IMR-90 (cell line): ENCODE results near the gene REC114. TPM values are rescaled to one million over a fixed set of nuclear protein-coding genes. Genes with fewer than 3 reads are reported as not detected.

Experiments used
- ATAC-seq: fragments of 200-7000 bp; cut with Tn5 transposase; 2 replicates; pipeline ENCODE4 v1.9.1; 2020; ENCODE audit warnings: low read depth, mild to moderate bottlenecking, moderate library complexity
- BruUV-seq: library from RNA; stranded (reverse); fragments of 400-500 nt; replicated peaks from 2 replicates; lab custom pipeline; 2021; lab: Mats Ljungman, UMichigan
- CTCF ChIA-PET: fragments of 300-600 bp; formaldehyde crosslinking; extraction: SDS; loops from one replicate; lab custom pipeline; 2021; ENCODE audit warnings: antibody characterized with exemption; lab: Yijun Ruan, JAX
- POLR2A ChIA-PET: fragments of 300-600 bp; sonication (Branson Sonifier 250); formaldehyde crosslinking; loops from one replicate; lab custom pipeline; 2022; ENCODE audit warnings: antibody characterized with exemption; ENCODE audit not compliant: unreplicated experiment; lab: Charles Lee
- DNase-seq: peaks from one replicate; pipeline ENCODE4 v3.0.0; 2013
- H2AFZ ChIP-seq: replicated peaks from 2 replicates; pipeline ENCODE3; 2013; ENCODE audit warnings: low read length, mild to moderate bottlenecking; ENCODE audit not compliant: poor library complexity
- H2AK5ac ChIP-seq: 2 replicates; pipeline ENCODE4 v1.6.1; 2013; ENCODE audit warnings: low read depth, low read length, inconsistent platforms
- H2AK9ac ChIP-seq: replicated peaks from 2 replicates; pipeline ENCODE3; 2013; ENCODE audit warnings: mild to moderate bottlenecking, low read depth, low read length, moderate library complexity; ENCODE audit not compliant: poor library complexity
- H2BK120ac ChIP-seq: 2 replicates; pipeline ENCODE4 v1.6.1; 2013; ENCODE audit warnings: low read depth, low read length, inconsistent platforms
- H2BK15ac ChIP-seq: 3 replicates; pipeline ENCODE4 v1.6.1; 2013; ENCODE audit warnings: low read depth, low read length, inconsistent platforms
- H2BK20ac ChIP-seq: 2 replicates; pipeline ENCODE4 v1.6.1; 2013; ENCODE audit warnings: low read depth, mild to moderate bottlenecking, inconsistent platforms, low read length, moderate library complexity
- H2BK5ac ChIP-seq: 2 replicates; pipeline ENCODE4 v1.6.1; 2013; ENCODE audit warnings: mild to moderate bottlenecking, low read depth, low read length, inconsistent platforms; ENCODE audit not compliant: poor library complexity, severe bottlenecking
- H3K14ac ChIP-seq: replicated peaks from 2 replicates; pipeline ENCODE4 v1.6.1; 2013; ENCODE audit warnings: low read depth, low read length, inconsistent platforms
- H3K18ac ChIP-seq: 2 replicates; pipeline ENCODE4 v1.6.1; 2013; ENCODE audit warnings: low read depth, low read length, control low read depth
- H3K23ac ChIP-seq: 2 replicates; pipeline ENCODE4 v1.6.1; 2013; ENCODE audit warnings: low read depth, low read length, inconsistent platforms
- H3K27ac ChIP-seq: 2 replicates; pipeline ENCODE4 v1.5.1; 2013; ENCODE audit warnings: mild to moderate bottlenecking, control low read depth, low read length; ENCODE audit not compliant: insufficient read depth
- H3K27me3 ChIP-seq: 2 replicates; pipeline ENCODE4 v1.6.1; 2013; ENCODE audit warnings: low read length; ENCODE audit not compliant: control insufficient read depth, insufficient read depth
- H3K36me3 ChIP-seq: 2 replicates; pipeline ENCODE4 v1.6.1; 2013; ENCODE audit warnings: low read length, mixed read lengths; ENCODE audit not compliant: control insufficient read depth, insufficient read depth
- H3K4ac ChIP-seq: 2 replicates; pipeline ENCODE4 v1.6.1; 2013; ENCODE audit warnings: low read depth, low read length, inconsistent platforms
- H3K4me1 ChIP-seq: 2 replicates; pipeline ENCODE4 v1.6.1; 2013; ENCODE audit warnings: low read length, mixed read lengths; ENCODE audit not compliant: control insufficient read depth, insufficient read depth
- H3K4me2 ChIP-seq: 2 replicates; pipeline ENCODE4 v1.6.1; 2013; ENCODE audit warnings: low read depth, mild to moderate bottlenecking, control low read depth, low read length, moderate library complexity
- H3K4me3 ChIP-seq: 2 replicates; pipeline ENCODE4 v1.5.1; 2013; ENCODE audit warnings: low read depth, mild to moderate bottlenecking, control low read depth, low read length, moderate library complexity; ENCODE audit not compliant: insufficient read depth
- H3K56ac ChIP-seq: 2 replicates; pipeline ENCODE4 v1.6.1; 2013; ENCODE audit warnings: low read length, inconsistent platforms; ENCODE audit not compliant: insufficient read depth; ENCODE audit errors: extremely low read depth
- H3K79me1 ChIP-seq, 2 experiments: 2 replicates each; pipeline ENCODE4 v1.6.1; 2013; ENCODE audit warnings: low read length in 2 of 2, inconsistent platforms in 1 of 2, low read depth in 1 of 2
- H3K9ac ChIP-seq: 2 replicates; pipeline ENCODE4 v1.6.1; 2013; ENCODE audit warnings: low read depth, low read length, control low read depth
- H3K9me1 ChIP-seq: 2 replicates; pipeline ENCODE4 v1.6.1; 2013; ENCODE audit warnings: low read length, inconsistent platforms; ENCODE audit not compliant: insufficient read depth
- H3K9me3 ChIP-seq: 2 replicates; pipeline ENCODE4 v1.6.1; 2013; ENCODE audit warnings: low read length; ENCODE audit not compliant: control insufficient read depth, insufficient read depth
- H4K20me1 ChIP-seq: 2 replicates; pipeline ENCODE4 v1.6.1; 2013; ENCODE audit warnings: low read length, inconsistent platforms; ENCODE audit not compliant: insufficient read depth
- H4K5ac ChIP-seq: 2 replicates; pipeline ENCODE4 v1.6.1; 2013; ENCODE audit warnings: mild to moderate bottlenecking, low read depth, low read length, control low read depth
- H4K8ac ChIP-seq, 2 experiments: 2 replicates each; pipeline ENCODE4 v1.6.1; 2013; ENCODE audit warnings: low read depth in 2 of 2, low read length in 2 of 2, control low read depth in 1 of 2, inconsistent platforms in 1 of 2
- H4K91ac ChIP-seq: 2 replicates; pipeline ENCODE4 v1.6.1; 2013; ENCODE audit warnings: low read depth, low read length, inconsistent platforms; ENCODE audit not compliant: insufficient read depth
- CEBPB ChIP-seq: IDR thresholded peaks from 2 replicates; pipeline ENCODE4 v1.6.1; 2012; ENCODE audit warnings: low read depth, low read length, improper control_type of control experiment
- CHD1 ChIP-seq: IDR thresholded peaks from 2 replicates; pipeline ENCODE4 v1.6.1; 2012; ENCODE audit warnings: low read depth, low read length, improper control_type of control experiment
- ELK1 ChIP-seq: fragments of 150-350 bp; IDR thresholded peaks from 2 replicates; pipeline ENCODE4 v1.6.1; 2016; ENCODE audit warnings: low read depth, mild to moderate bottlenecking, low read length, moderate library complexity, borderline replicate concordance
- FOS ChIP-seq: fragments of 150-350 bp; IDR thresholded peaks from 2 replicates; pipeline ENCODE4 v1.6.1; 2016; ENCODE audit warnings: low read depth, low read length
- MAFK ChIP-seq: IDR thresholded peaks from 2 replicates; pipeline ENCODE4 v1.6.1; 2012; ENCODE audit warnings: low read depth, low read length, improper control_type of control experiment
- MAZ ChIP-seq: IDR thresholded peaks from 2 replicates; pipeline ENCODE4 v1.6.1; 2012; ENCODE audit warnings: low read depth, mild to moderate bottlenecking, low read length, improper control_type of control experiment, moderate library complexity, borderline replicate concordance
- MXI1 ChIP-seq: IDR thresholded peaks from 2 replicates; pipeline ENCODE4 v1.6.1; 2012; ENCODE audit warnings: low read depth, mild to moderate bottlenecking, low read length, moderate library complexity, borderline replicate concordance
- NFE2L2 ChIP-seq: fragments of 150-350 bp; IDR thresholded peaks from 2 replicates; pipeline ENCODE4 v1.6.1; 2016; ENCODE audit warnings: low read depth, mild to moderate bottlenecking, low read length
- RAD21 ChIP-seq: IDR thresholded peaks from 2 replicates; pipeline ENCODE4 v1.6.1; 2012; ENCODE audit warnings: low read length, improper control_type of control experiment
- RFX5 ChIP-seq: IDR thresholded peaks from 2 replicates; pipeline ENCODE4 v1.8.0; 2012; ENCODE audit warnings: low read depth, mild to moderate bottlenecking, low read length, moderate library complexity
- SMC3 ChIP-seq: fragments of 150-350 bp; IDR thresholded peaks from 2 replicates; pipeline ENCODE4 v1.6.1; 2016; ENCODE audit warnings: low read depth, mild to moderate bottlenecking, antibody characterized with exemption, low read length, moderate library complexity
- USF2 ChIP-seq: fragments of 150-350 bp; IDR thresholded peaks from 2 replicates; pipeline ENCODE4 v1.6.1; 2017; ENCODE audit warnings: mild to moderate bottlenecking, antibody characterized with exemption, low read length, low read depth
- WGBS, 2 experiments: methylation state at CpG; one replicate each; pipeline versions ENCODE4 v1.1.5 to v1.1.7; 2013; ENCODE audit warnings: missing lambda C conversion rate in 2 of 2; ENCODE audit not compliant: insufficient read length in 1 of 2; ENCODE audit errors: extremely low coverage in 2 of 2; 5-methylcytosine and 5-hydroxymethylcytosine counted together
- dilution Hi-C: fragments of 300-500 bp; cut with HindIII; formaldehyde crosslinking; loops from one replicate; pipeline ENCODE4 v1.14.3; 2018; ENCODE audit warnings: low sequenced_read_pairs; ENCODE audit not compliant: unreplicated experiment
- in situ Hi-C: fragments of 300-500 bp; cut with MboI; formaldehyde crosslinking; loops from 3 replicates; pipeline ENCODE4 v1.14.3; 2019; ENCODE audit warnings: low sequenced_read_pairs, inconsistent platforms, mixed read lengths
- intact Hi-C: fragments of 100-400 bp; cut with micrococcal nuclease; formaldehyde crosslinking; loops from 2 replicates; pipeline ENCODE4 v1.10.0; 2022
- polyA plus RNA-seq, 3 experiments: library from polyadenylated mRNA; depleted of rRNA; stranded (reverse); fragments of >200 nt; gene quantifications; 2 replicates each; pipeline ENCODE4 v1.2.3, GENCODE V29; 2012; ENCODE audit warnings: low replicate concordance in 1 of 3
- total RNA-seq: library from RNA; depleted of rRNA; stranded (reverse); fragments of >200 nt; gene quantifications from 2 replicates; pipeline ENCODE4 v1.2.3, GENCODE V29; 2012
- TF ChIP-seq, protein P1 (sequence below): conservative IDR thresholded peaks from 2 replicates; pipeline ENCODE4 v1.5.1; 2012; ENCODE audit warnings: mild to moderate bottlenecking, low read depth, low read length, improper control_type of control experiment

Gene REC114
- total and polyA plus RNA-seq, 2 of the 4 experiments (the other 2 are of a cell fraction), result not detected

DNA sequence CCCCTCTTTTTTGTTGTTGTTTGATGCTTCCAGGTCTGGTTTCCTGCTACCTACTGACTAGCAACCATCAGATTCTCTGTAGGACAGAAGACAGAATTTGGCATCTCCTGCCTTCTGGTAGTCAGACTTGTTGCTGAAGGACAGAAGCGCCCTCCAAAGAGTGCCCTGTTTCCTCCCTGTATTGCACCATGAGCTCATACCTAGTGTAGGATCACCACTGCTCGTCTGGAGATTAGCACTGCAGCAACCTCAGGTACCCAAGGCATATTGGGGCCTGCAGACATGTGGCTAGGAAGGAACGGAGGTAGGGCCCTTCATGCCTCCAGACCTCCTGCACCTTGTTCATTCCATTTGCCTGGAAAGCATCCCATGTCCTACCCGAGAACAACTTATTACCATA is 112.1 kb downstream of the REC114 start:
- Histone ChIP-seq H3K9ac (no peak overlapping the region), H4K91ac (no peak overlapping the region), H3K18ac (no peak overlapping the region), H2AK9ac (no peak overlapping the region), H2BK120ac (no peak overlapping the region), H2BK5ac (no peak overlapping the region), H3K27me3 (no peaks in the 10 kb centered on the region), H3K79me1 (no peaks in the 10 kb centered on the region; a peak in 1 of 4 replicates), H3K9me1 (no peaks in the 10 kb centered on the region; the same call in 1 of the 2 replicates), H4K20me1 (no peaks in the 10 kb centered on the region; the same call in 1 of the 2 replicates), H2AFZ (no peak overlapping the region), H3K4me1 (no peaks in the 10 kb centered on the region; the same call in 1 of the 2 replicates), H3K56ac (no peak overlapping the region), H4K5ac (no peak overlapping the region), H4K8ac (no peak overlapping the region), H2BK20ac (no peak overlapping the region), H3K4me2 (no peak overlapping the region), H3K14ac (no peak overlapping the region), H2AK5ac (no peak overlapping the region), H2BK15ac (no peak overlapping the region), H3K23ac (no peak overlapping the region), H3K9me3 (no peaks in the 10 kb centered on the region), H3K4ac (no peak overlapping the region), H3K36me3 (peaks cover 15% of the 10 kb centered on the region), H3K27ac (no peak overlapping the region), H3K4me3 (no peak overlapping the region)
- intact Hi-C loops (no loop called here), dilution Hi-C loops (no loop called here), in situ Hi-C loops (loop anchor here (10.0 kb wide), 1 partner anchor 250 kb away; no protein-coding TSS in a partner anchor)
- WGBS, 2 experiments, result 100% methylated on average over 2 of the region's 4 CpGs; no CpG with 5 or more reads in 1 of the 2 experiments
- TF ChIP-seq NFE2L2, result no peak
- no peak for TF ChIP-seq MAFK
- no peak for TF ChIP-seq SMC3
- no peak for TF ChIP-seq ELK1
- TF ChIP-seq CHD1, result no peak
- TF ChIP-seq RFX5, result no peak
- no peak for TF ChIP-seq RAD21
- TF ChIP-seq USF2, result no peak
- TF ChIP-seq FOS, result no peak
- no peak for TF ChIP-seq MAZ
- TF ChIP-seq, protein P1, sequence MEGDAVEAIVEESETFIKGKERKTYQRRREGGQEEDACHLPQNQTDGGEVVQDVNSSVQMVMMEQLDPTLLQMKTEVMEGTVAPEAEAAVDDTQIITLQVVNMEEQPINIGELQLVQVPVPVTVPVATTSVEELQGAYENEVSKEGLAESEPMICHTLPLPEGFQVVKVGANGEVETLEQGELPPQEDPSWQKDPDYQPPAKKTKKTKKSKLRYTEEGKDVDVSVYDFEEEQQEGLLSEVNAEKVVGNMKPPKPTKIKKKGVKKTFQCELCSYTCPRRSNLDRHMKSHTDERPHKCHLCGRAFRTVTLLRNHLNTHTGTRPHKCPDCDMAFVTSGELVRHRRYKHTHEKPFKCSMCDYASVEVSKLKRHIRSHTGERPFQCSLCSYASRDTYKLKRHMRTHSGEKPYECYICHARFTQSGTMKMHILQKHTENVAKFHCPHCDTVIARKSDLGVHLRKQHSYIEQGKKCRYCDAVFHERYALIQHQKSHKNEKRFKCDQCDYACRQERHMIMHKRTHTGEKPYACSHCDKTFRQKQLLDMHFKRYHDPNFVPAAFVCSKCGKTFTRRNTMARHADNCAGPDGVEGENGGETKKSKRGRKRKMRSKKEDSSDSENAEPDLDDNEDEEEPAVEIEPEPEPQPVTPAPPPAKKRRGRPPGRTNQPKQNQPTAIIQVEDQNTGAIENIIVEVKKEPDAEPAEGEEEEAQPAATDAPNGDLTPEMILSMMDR, result no peak
- no peak for TF ChIP-seq MXI1
- TF ChIP-seq CEBPB, result no peak
- no TSS peak for BruUV-seq
- ChIA-PET POLR2A (no interaction called here), CTCF (interaction anchor here (1.1 to 1.4 kb wide), 2 partner anchors 79 to 81 kb away, joined by 3 read pairs; no protein-coding TSS in a partner anchor)
- DNase-seq (no peak), ATAC-seq (no peak)
